HG02870 (cell line): ENCODE data around the gene PLXNA2.

Source experiments
- ATAC-seq: cut with Tn5 transposase; IDR thresholded peaks from one replicate; pipeline ENCODE4 v1.9.1; 2021; ENCODE audit warnings: mild to moderate bottlenecking, moderate library complexity; ENCODE audit not compliant: unreplicated experiment

PLXNA2 gene

GRCh38 chr1:208078752-208079151 is 165.4 kb downstream of the PLXNA2 start:
- ATAC-seq = no peak

GRCh38 chr1:208077232-208078075 is 166.7 kb downstream of the PLXNA2 start:
- ATAC-seq = no peak

GRCh38 chr1:208074353-208074752 is 169.8 kb downstream of the PLXNA2 start:
- ATAC-seq = no peak

GRCh38 chr1:208071435-208072031 is 172.7 kb downstream of the PLXNA2 start:
- no peak for ATAC-seq

GRCh38 chr1:208069908-208070307 is 174.3 kb downstream of the PLXNA2 start:
- no peak for ATAC-seq

GRCh38 chr1:208069317-208069716 is 174.9 kb downstream of the PLXNA2 start:
- ATAC-seq = no peak

GRCh38 chr1:208068908-208069307 is 175.3 kb downstream of the PLXNA2 start:
- ATAC-seq = no peak

GRCh38 chr1:208068407-208068806 is 175.8 kb downstream of the PLXNA2 start:
- no peak for ATAC-seq

- no peak for ATAC-seq
Observed at GRCh38 chr1:208066583-208066982, 177.6 kb downstream of the PLXNA2 start.

GRCh38 chr1:208065862-208066261 is 178.3 kb downstream of the PLXNA2 start:
- ATAC-seq = no peak

GRCh38 chr1:208061632-208062031 is 182.6 kb downstream of the PLXNA2 start:
- no peak for ATAC-seq

- ATAC-seq = no peak
Observed at GRCh38 chr1:208061118-208061517, 183.1 kb downstream of the PLXNA2 start.

GRCh38 chr1:208060215-208060869 is 183.8 kb downstream of the PLXNA2 start:
- ATAC-seq = no peak

- no peak for ATAC-seq
Observed at GRCh38 chr1:208059409-208060001, 184.7 kb downstream of the PLXNA2 start.

- ATAC-seq = no peak
Observed at GRCh38 chr1:208058756-208059155, 185.4 kb downstream of the PLXNA2 start.

GRCh38 chr1:208058267-208058666 is 185.9 kb downstream of the PLXNA2 start:
- ATAC-seq = no peak

GRCh38 chr1:208057056-208057455 is 187.1 kb downstream of the PLXNA2 start:
- ATAC-seq = no peak

- ATAC-seq = no peak
Observed at GRCh38 chr1:208055535-208055934, 188.6 kb downstream of the PLXNA2 start.

- no peak for ATAC-seq
Observed at GRCh38 chr1:208054911-208055379, 189.2 kb downstream of the PLXNA2 start.

- no peak for ATAC-seq
Observed at GRCh38 chr1:208054485-208054884, 189.7 kb downstream of the PLXNA2 start.

GRCh38 chr1:208053661-208054060 is 190.5 kb downstream of the PLXNA2 start:
- ATAC-seq = no peak
